GM12878 (cell line): Measurements from ENCODE around the gene VIPR1. TPM values are rescaled to one million over a fixed set of nuclear protein-coding genes. Genes with fewer than 3 reads are reported as not detected.
A peak's percentile ranks its signal among the peaks of the same experiment; 100 is the strongest.

ENCODE experiments used
- ATAC-seq: fragments of 200-7000 bp; cut with Tn5 transposase; 3 replicates; pipeline ENCODE4 v1.9.1; 2020; ENCODE audit warnings: mild to moderate bottlenecking, moderate library complexity
- BruUV-seq: library from RNA; stranded (reverse); fragments of 400-500 nt; replicated peaks from 2 replicates; lab custom pipeline; 2021; lab: Mats Ljungman, UMichigan
- CTCF ChIA-PET: fragments of 300-600 bp; sonication (Branson Sonifier 250); formaldehyde crosslinking; extraction: SDS; loops from one replicate; lab custom pipeline; 2021; ENCODE audit warnings: inconsistent platforms; lab: Yijun Ruan, JAX
- POLR2A ChIA-PET: fragments of 350-600 bp; formaldehyde crosslinking; extraction: SDS; loops from one replicate; lab custom pipeline; 2021; ENCODE audit warnings: inconsistent platforms; lab: Charles Lee
- RAD21 ChIA-PET: fragments of 300-600 bp; sonication (Branson Sonifier 250); formaldehyde crosslinking; loops from one replicate; lab custom pipeline; 2023; ENCODE audit warnings: antibody characterized with exemption; ENCODE audit not compliant: unreplicated experiment; lab: Charles Lee
- SMC1A ChIA-PET: fragments of 300-600 bp; sonication (Branson Sonifier 250); formaldehyde crosslinking; loops from one replicate; lab custom pipeline; 2023; ENCODE audit not compliant: unreplicated experiment, uncharacterized antibody; lab: Charles Lee
- DNase-seq: peaks from one replicate; pipeline ENCODE4 v3.0.0-alpha.2; 2011; ENCODE audit warnings: low read depth, low spot score
- FAIRE-seq: peaks from 3 replicates; lab custom pipeline; 2011; peaks lifted over from hg19 to GRCh38; lab: Jason Lieb, UNC
- H2AFZ ChIP-seq: 2 replicates; pipeline ENCODE4 v1.6.0; 2011; ENCODE audit warnings: low read depth, low read length, control low read depth; ENCODE audit not compliant: control insufficient read depth
- H3K27ac ChIP-seq: 2 replicates; pipeline ENCODE4 v1.5.1; 2011; ENCODE audit warnings: control low read depth; ENCODE audit not compliant: control insufficient read depth, insufficient read depth
- H3K27me3 ChIP-seq, 2 experiments: replicated peaks in 1 of 2; 2 replicates each; pipeline versions ENCODE4 v1.6.0 to v1.6.1; 2011; ENCODE audit warnings: low read length in 1 of 2; ENCODE audit not compliant: control insufficient read depth in 2 of 2, insufficient read depth in 2 of 2
- H3K36me3 ChIP-seq, 2 experiments: 2 replicates each; pipeline ENCODE4 v1.5.1; 2011; ENCODE audit warnings: low read length in 1 of 2; ENCODE audit not compliant: control insufficient read depth in 2 of 2, insufficient read depth in 2 of 2
- H3K4me1 ChIP-seq: 2 replicates; pipeline ENCODE4 v1.6.1; 2011; ENCODE audit warnings: mild to moderate bottlenecking, low read length, moderate library complexity, mixed read lengths; ENCODE audit not compliant: control insufficient read depth, insufficient read depth
- H3K4me2 ChIP-seq: 2 replicates; pipeline ENCODE4 v1.6.0; 2011; ENCODE audit warnings: control low read depth; ENCODE audit not compliant: control insufficient read depth, insufficient read depth
- H3K4me3 ChIP-seq: fragments of 200-600 bp; sonication (generic); 2 replicates; pipeline ENCODE4 v1.5.1; 2016
- H3K79me2 ChIP-seq: 2 replicates; pipeline ENCODE4 v1.6.0; 2011; ENCODE audit warnings: low read length; ENCODE audit not compliant: control insufficient read depth, insufficient read depth
- H3K9ac ChIP-seq: 2 replicates; pipeline ENCODE4 v1.8.0; 2011; ENCODE audit warnings: low read length, control low read depth, mixed read lengths; ENCODE audit not compliant: control insufficient read depth, insufficient read depth
- H3K9me3 ChIP-seq: replicated peaks from 3 replicates; pipeline ENCODE4 v1.5.1; 2011; ENCODE audit warnings: mild to moderate bottlenecking, low read length; ENCODE audit not compliant: control insufficient read depth, insufficient read depth
- H4K20me1 ChIP-seq: 2 replicates; pipeline ENCODE4 v1.6.0; 2011; ENCODE audit not compliant: control insufficient read depth, insufficient read depth
- ESRRA ChIP-seq: IDR thresholded peaks from 2 replicates; pipeline ENCODE4 v1.6.1; 2012; ENCODE audit warnings: mild to moderate bottlenecking, low read length, improper control_type of control experiment
- NFYA ChIP-seq: IDR thresholded peaks from 2 replicates; pipeline ENCODE4 v1.6.1; 2011; ENCODE audit warnings: low read depth, mild to moderate bottlenecking, low read length, improper control_type of control experiment, borderline replicate concordance
- POLR2A ChIP-seq: IDR thresholded peaks from 2 replicates; pipeline ENCODE4 v1.6.1; 2011; ENCODE audit warnings: low read depth, mild to moderate bottlenecking, low read length
- RCOR1 ChIP-seq: conservative IDR thresholded peaks from 2 replicates; pipeline ENCODE4 v1.6.1; 2012; ENCODE audit warnings: low read depth, low read length, improper control_type of control experiment
- RELB ChIP-seq: fragments of 450-650 bp; IDR thresholded peaks from 2 replicates; pipeline ENCODE4 v1.6.1; 2017; ENCODE audit warnings: low read depth, mild to moderate bottlenecking, moderate library complexity
- SMAD5 ChIP-seq: IDR thresholded peaks from 2 replicates; pipeline ENCODE4 v1.6.1; 2016; ENCODE audit warnings: antibody characterized with exemption, low read depth
- SP1 ChIP-seq: IDR thresholded peaks from one replicate; pipeline ENCODE4 v1.6.1; 2011; ENCODE audit warnings: low read depth, low read length
- TAF1 ChIP-seq: IDR thresholded peaks from 2 replicates; pipeline ENCODE4 v1.6.1; 2011; ENCODE audit warnings: mild to moderate bottlenecking, low read depth, low read length, borderline replicate concordance
- TARDBP ChIP-seq: IDR thresholded peaks from 2 replicates; pipeline ENCODE4 v1.6.1; 2016; ENCODE audit warnings: borderline replicate concordance
- TCF7 ChIP-seq: IDR thresholded peaks from 2 replicates; pipeline ENCODE4 v1.6.1; 2014; ENCODE audit warnings: antibody characterized with exemption, borderline replicate concordance
- ZBTB33 ChIP-seq: fragments of 450-650 bp; IDR thresholded peaks from 2 replicates; pipeline ENCODE4 v1.6.1; 2017; ENCODE audit warnings: mild to moderate bottlenecking
- ZZZ3 ChIP-seq: IDR thresholded peaks from 2 replicates; pipeline ENCODE4 v1.6.1; 2011; ENCODE audit warnings: low read depth; ENCODE audit not compliant: control insufficient read depth, insufficient read length
- WGBS: methylation state at CpG from one replicate; pipeline ENCODE4 v1.1.6; 2016; ENCODE audit warnings: low lambda C conversion rate; ENCODE audit not compliant: insufficient replicate concordance, insufficient coverage; ENCODE audit errors: missing lambda C conversion rate; 5-methylcytosine and 5-hydroxymethylcytosine counted together
- in situ Hi-C: fragments of 300-500 bp; cut with MboI; formaldehyde crosslinking; loops from 9 replicates; pipeline ENCODE4 v1.14.3; 2018; ENCODE audit warnings: mixed read lengths
- intact Hi-C: fragments of 100-400 bp; cut with micrococcal nuclease; formaldehyde crosslinking; loops from one replicate; pipeline ENCODE4 v1.14.2; 2022; ENCODE audit not compliant: unreplicated experiment
- polyA plus RNA-seq, 11 experiments: library from polyadenylated mRNA; depleted of rRNA in 4 of 11; unstranded in 6 of 11; stranded (reverse) in 5 of 11; fragments of >200 nt; fragmentation: Nextera tagmentation in 4 of 11; fragmentation: Illumina TruSeq in 1 of 11; extraction: Ambion mirVana in 4 of 11; extraction: Trizol in 1 of 11; gene quantifications; 1 replicate in 1 of 11; 2 replicates in 10 of 11; pipeline versions ENCODE4 v1.2.1 to v1.2.3, GENCODE V29; 2011 to 2016; ENCODE audit warnings: inconsistent platforms in 2 of 11, missing spikeins in 2 of 11, low read depth in 1 of 11
- total RNA-seq, 4 experiments: library from RNA; depleted of rRNA in 3 of 4; stranded (reverse); fragments of >200 nt in 3 of 4; fragmentation: Illumina TruSeq in 1 of 4; extraction: Trizol in 1 of 4; gene quantifications; 2 replicates each; pipeline versions ENCODE4 v1.2.1 to v1.2.3, GENCODE V29; 2013 to 2021

Gene VIPR1
- total and polyA plus RNA-seq, 10 of the 15 experiments (the other 5 are each of a cell fraction or from before 2014, with no cell fraction given), result 0.03 to 0.28 (median 0.12) TPM; not detected in 6

- in situ Hi-C loops, result no loop called here
- POLR2A ChIA-PET, result no interaction called here
- Histone ChIP-seq H3K4me3 (no peak overlapping the region), H3K27me3 (no peaks in the 10 kb centered on the region), H3K4me2 (no peak overlapping the region), H3K9me3 (no peaks in the 10 kb centered on the region), H3K79me2 (no peaks in the 10 kb centered on the region), H2AFZ (no peak overlapping the region), H3K4me1 (no peaks in the 10 kb centered on the region), H3K36me3 (peaks cover 3 to 15% of the 10 kb centered on the region in 2 experiments; a peak in 3 of 4 replicates), H3K9ac (no peak overlapping the region), H3K27ac (no peak overlapping the region), H4K20me1 (no peaks in the 10 kb centered on the region)
- RAD21 ChIA-PET, result interaction anchor here (1.2 kb wide), 1 partner anchor 429 kb away, joined by 3 read pairs; no protein-coding TSS in a partner anchor
- WGBS, result 96% methylated on average over 2 of the region's 2 CpGs
- CTCF ChIA-PET, result interaction anchor here (0.9 to 4.8 kb wide), 9 partner anchors 9 to 301 kb away, joined by 3 to 32 read pairs (median 5); no protein-coding TSS in a partner anchor
- intact Hi-C loops, result loop anchor here (10.0 kb wide), 2 partner anchors 196 to 654 kb away; no protein-coding TSS in a partner anchor
- SMC1A ChIA-PET, result interaction anchor here (0.6 to 2.8 kb wide), 4 partner anchors 14 to 1999 kb away, joined by 3 to 19 read pairs (median 3); no protein-coding TSS in a partner anchor
- FAIRE-seq, result no peak
- BruUV-seq, result no TSS peak
- no peak for ATAC-seq
- no peak for DNase-seq
- TF ChIP-seq POLR2A, result peak; percentile 38; the same call in 1 of the 2 replicates
- no peak for TF ChIP-seq RCOR1
These were observed 46.7 kb downstream of the VIPR1 start for GRCh38 chr3:42549131-42549530.

- no peaks in the 10 kb centered on the region for H3K27me3 ChIP-seq
- no TSS peak for BruUV-seq
These were observed 47.8 kb downstream of the VIPR1 start for GRCh38 chr3:42550250-42550649.

More at GRCh38 chr3:42550250-42550649, 47.8 kb downstream of the VIPR1 start:
- 54% methylated on average over 1 of the region's 1 CpG for WGBS
- Histone ChIP-seq H3K9me3 (no peaks in the 10 kb centered on the region), H3K9ac (no peak overlapping the region)
- TF ChIP-seq ESRRA (no peak), ZZZ3 (no peak), ZBTB33 (no peak), NFYA (no peak), TARDBP (no peak), RELB (no peak), SMAD5 (no peak), SP1 (no peak), TCF7 (no peak), TAF1 (no peak)
- TF ChIP-seq, all 136 proteins: peak for 0
- ATAC-seq (no peak), DNase-seq (no peak), FAIRE-seq (no peak)
- no peak overlapping the region for H2AFZ ChIP-seq
- POLR2A ChIA-PET, result no interaction called here
- intact Hi-C loops, result no loop called here
- no peaks in the 10 kb centered on the region for H3K4me1 ChIP-seq
- H3K36me3 ChIP-seq, result peaks cover 4 to 21% of the 10 kb centered on the region in 2 experiments; a peak in 3 of 4 replicates
- in situ Hi-C loops, result no loop called here
- CTCF ChIA-PET, result interaction anchor here (0.6 to 2.8 kb wide), 7 partner anchors 8 to 302 kb away, joined by 3 to 13 read pairs (median 3); no protein-coding TSS in a partner anchor
- H3K27ac ChIP-seq, result no peak overlapping the region
- RAD21 ChIA-PET, result interaction anchor here (1.0 kb wide), 1 partner anchor 26 kb away, joined by 3 read pairs; no protein-coding TSS in a partner anchor
- H3K4me3 ChIP-seq, result no peak overlapping the region
- H3K79me2 ChIP-seq, result no peaks in the 10 kb centered on the region
- H3K4me2 ChIP-seq, result no peak overlapping the region
- no peaks in the 10 kb centered on the region for H4K20me1 ChIP-seq
- SMC1A ChIA-PET, result interaction anchor here (1.1 to 1.6 kb wide), 2 partner anchors 13 to 295 kb away, joined by 3 read pairs; no protein-coding TSS in a partner anchor
